Activated CD4-positive, alpha-beta memory T cell treated with anti-CD3 and anti-CD28 coated beads for 36 hours (primary cell): Measurements from ENCODE around the gene RASSF1. TPM values are rescaled to one million over a fixed set of nuclear protein-coding genes. Genes with fewer than 3 reads are reported as not detected.

Experiments
- CTCF ChIA-PET: fragments of 350-600 bp; sonication (Branson Sonifier 250); formaldehyde crosslinking; loops from one replicate; lab custom pipeline; 2021; ENCODE audit warnings: antibody characterized with exemption, inconsistent platforms; lab: Charles Lee
- POLR2A ChIA-PET: fragments of 350-600 bp; sonication (Branson Sonifier 250); formaldehyde crosslinking; loops from one replicate; lab custom pipeline; 2021; ENCODE audit warnings: antibody characterized with exemption; lab: Charles Lee
- DNase-seq: peaks from one replicate; pipeline ENCODE4 v3.0.0-alpha.2; 2020
- H3K27ac Mint-ChIP-seq: one replicate; pipeline ENCODE4 v1.8.0; 2021; ENCODE audit warnings: mixed read lengths
- H3K27me3 Mint-ChIP-seq: one replicate; pipeline ENCODE4 v1.8.0; 2021; ENCODE audit warnings: mixed read lengths
- H3K36me3 Mint-ChIP-seq: one replicate; pipeline ENCODE4 v1.8.0; 2021; ENCODE audit warnings: mixed read lengths
- H3K4me1 Mint-ChIP-seq: one replicate; pipeline ENCODE4 v1.8.0; 2021; ENCODE audit warnings: low read depth, mixed read lengths
- H3K4me3 Mint-ChIP-seq: one replicate; pipeline ENCODE4 v1.8.0; 2021; ENCODE audit warnings: mild to moderate bottlenecking, mixed read lengths
- H3K9me3 Mint-ChIP-seq: one replicate; pipeline ENCODE4 v1.8.0; 2021; ENCODE audit warnings: mixed read lengths
- intact Hi-C: fragments of 100-400 bp; cut with micrococcal nuclease; formaldehyde crosslinking; loops from one replicate; pipeline ENCODE4 v1.15.1; 2023
- total RNA-seq, 2 experiments: library from RNA; stranded (reverse); gene quantifications; one replicate each; pipeline ENCODE4 v1.2.3, GENCODE V29; 2021

The RASSF1 gene
- total RNA-seq, 2 experiments from 2014 or later = 48.8 to 52.6 TPM

DNA sequence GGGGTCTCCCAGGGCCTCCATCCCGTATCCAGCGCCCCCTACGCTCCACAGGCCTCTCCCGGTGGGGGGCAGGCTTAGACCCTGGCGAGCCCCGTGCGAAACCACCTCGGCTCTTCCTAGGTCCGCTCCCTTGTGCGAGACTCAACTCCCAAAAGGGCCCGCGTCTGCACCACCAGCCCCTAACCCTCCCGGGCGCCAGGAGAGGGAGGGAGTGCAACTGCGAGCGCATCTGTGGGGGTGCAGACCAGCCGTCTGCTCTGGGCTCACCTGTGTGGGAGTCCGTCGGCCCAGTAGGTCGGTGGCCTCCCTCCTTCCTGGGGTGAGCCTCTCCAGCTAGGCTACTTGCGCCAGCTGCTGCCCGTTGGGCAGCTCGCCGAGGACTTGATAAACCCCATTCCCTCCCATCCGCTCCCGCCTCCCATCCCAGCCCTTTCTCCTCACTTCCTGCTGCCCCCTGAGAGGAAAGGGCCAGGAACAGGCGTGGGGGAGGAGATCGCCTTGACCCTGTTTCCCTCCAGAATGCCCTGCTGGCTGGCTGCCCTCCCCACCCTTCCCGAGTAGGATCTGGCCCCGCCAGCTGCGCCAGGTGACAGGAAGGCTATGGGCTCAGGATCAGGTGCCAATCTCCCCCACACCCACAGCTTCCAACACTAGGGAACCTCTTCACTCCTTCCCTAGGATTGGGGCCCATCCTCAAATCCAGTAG is 18.1 kb downstream of the RASSF1 start, which contains the start of gene HYAL2:
Gene HYAL2, minus strand, starts transcription at position 360 of the 706 bp plus-strand sequence. CDS start 2,256 bp downstream, outside the sequence.
- no peak for DNase-seq
- POLR2A ChIA-PET = interaction anchor here (1.0 kb wide), 1 partner anchor 14 kb away, joined by 3 read pairs; no protein-coding TSS in a partner anchor
- CTCF ChIA-PET = interaction anchor here (0.6 to 3.3 kb wide), 5 partner anchors 9 to 571 kb away, joined by 3 to 15 read pairs (median 9); partner anchors contain the start of genes CYB561D2 and NPRL2
- peak within 1 kb of the TSS; percentile 77 for H3K4me3 Mint-ChIP-seq
- no peaks in the 10 kb centered on the region for H3K9me3 Mint-ChIP-seq
- peaks cover 32% of the 10 kb centered on the region for H3K4me1 Mint-ChIP-seq
- peaks cover 2% of the 10 kb centered on the region for H3K36me3 Mint-ChIP-seq
- peak within 1 kb of the TSS; percentile 86 for H3K27ac Mint-ChIP-seq
- H3K27me3 Mint-ChIP-seq = no peaks in the 10 kb centered on the region
- intact Hi-C loops = no loop called here

DNA sequence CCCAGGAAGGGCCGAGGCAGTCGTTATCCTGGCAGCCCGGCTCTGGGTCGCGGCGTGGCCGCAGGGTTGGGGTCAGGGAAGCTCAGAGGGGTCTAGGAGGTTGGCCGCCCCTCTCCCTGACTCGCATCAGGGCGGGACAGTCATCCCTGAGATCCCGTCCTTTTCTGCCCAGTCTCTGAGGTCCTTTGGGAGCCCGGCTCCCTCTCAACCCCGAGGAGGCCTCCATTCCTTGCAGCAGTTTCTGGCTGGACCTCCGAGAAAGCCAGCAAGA is 18.6 kb downstream of the RASSF1 start:
- intact Hi-C loops = no loop called here
- CTCF ChIA-PET = interaction anchor here (0.8 to 3.3 kb wide), 8 partner anchors 9 to 220 kb away, joined by 3 to 16 read pairs (median 4); partner anchors contain the start of genes GNAI2, HYAL3 and NAA80
- Mint-ChIP-seq H3K4me1 (peaks cover 29% of the 10 kb centered on the region), H3K9me3 (no peaks in the 10 kb centered on the region), H3K27ac (no peak overlapping the region), H3K36me3 (peaks cover 2% of the 10 kb centered on the region), H3K4me3 (peak overlapping the region; percentile 77), H3K27me3 (no peaks in the 10 kb centered on the region)
- POLR2A ChIA-PET = interaction anchor here (0.6 kb wide), 1 partner anchor 11 kb away, joined by 3 read pairs; no protein-coding TSS in a partner anchor
- no peak for DNase-seq

DNA sequence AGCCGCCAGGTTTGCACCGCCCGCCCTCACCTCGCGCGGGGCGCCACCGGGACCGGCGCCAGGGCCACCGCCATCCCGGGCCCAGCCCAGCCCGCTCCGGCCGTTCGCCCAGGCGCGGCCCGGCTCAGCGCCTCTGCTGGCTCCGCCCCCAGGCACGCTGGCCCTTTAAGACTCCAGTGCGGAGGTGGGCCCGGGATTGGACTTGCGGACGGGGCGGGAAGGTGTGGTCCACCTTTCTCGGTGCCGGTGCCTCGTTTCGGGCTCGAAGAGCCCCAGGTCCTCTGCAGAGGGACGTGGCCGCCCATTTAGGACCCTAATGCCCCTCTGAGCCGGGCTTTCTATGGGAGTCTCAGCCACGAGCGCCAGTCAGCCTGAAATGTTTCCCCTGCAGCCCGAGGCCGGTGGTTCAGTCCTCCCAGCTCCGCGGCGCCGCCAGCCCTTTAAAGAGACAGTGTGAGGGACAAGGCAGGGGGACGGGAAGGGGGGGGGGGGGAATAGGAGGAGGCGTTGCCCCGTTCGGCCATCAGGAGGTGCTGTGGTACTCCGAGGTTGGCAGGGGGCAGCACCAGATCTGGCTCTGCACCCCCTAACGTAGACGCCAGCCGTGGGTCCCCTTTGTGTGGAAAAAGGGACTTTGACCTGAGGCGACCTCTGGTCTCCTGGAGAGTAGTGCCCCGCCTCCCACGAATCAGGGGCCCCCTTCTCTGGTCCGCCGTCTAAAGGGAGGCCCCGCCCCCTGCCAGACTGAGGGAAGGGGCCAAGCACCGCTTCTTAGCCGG is 19.1 kb downstream of the RASSF1 start:
- DNase-seq = peak; percentile 88
- CTCF ChIA-PET = interaction anchor here (0.5 to 2.2 kb wide), 10 partner anchors 10 to 221 kb away, joined by 3 to 16 read pairs (median 4); partner anchors contain the start of genes GNAI2, HYAL3 and NAA80
- peak overlapping the region; percentile 86 for H3K27ac Mint-ChIP-seq
- H3K4me3 Mint-ChIP-seq = peak overlapping the region; percentile 77
- intact Hi-C loops = loop anchor here (1.0 kb wide), 2 partner anchors 16 to 22 kb away; partner anchors contain the start of genes HYAL3 and NAA80
- POLR2A ChIA-PET = interaction anchor here (0.6 kb wide), 1 partner anchor 12 kb away, joined by 3 read pairs; no protein-coding TSS in a partner anchor
- H3K27me3 Mint-ChIP-seq = no peaks in the 10 kb centered on the region
- peaks cover 30% of the 10 kb centered on the region for H3K4me1 Mint-ChIP-seq
- H3K9me3 Mint-ChIP-seq = no peaks in the 10 kb centered on the region
- peaks cover 2% of the 10 kb centered on the region for H3K36me3 Mint-ChIP-seq

DNA sequence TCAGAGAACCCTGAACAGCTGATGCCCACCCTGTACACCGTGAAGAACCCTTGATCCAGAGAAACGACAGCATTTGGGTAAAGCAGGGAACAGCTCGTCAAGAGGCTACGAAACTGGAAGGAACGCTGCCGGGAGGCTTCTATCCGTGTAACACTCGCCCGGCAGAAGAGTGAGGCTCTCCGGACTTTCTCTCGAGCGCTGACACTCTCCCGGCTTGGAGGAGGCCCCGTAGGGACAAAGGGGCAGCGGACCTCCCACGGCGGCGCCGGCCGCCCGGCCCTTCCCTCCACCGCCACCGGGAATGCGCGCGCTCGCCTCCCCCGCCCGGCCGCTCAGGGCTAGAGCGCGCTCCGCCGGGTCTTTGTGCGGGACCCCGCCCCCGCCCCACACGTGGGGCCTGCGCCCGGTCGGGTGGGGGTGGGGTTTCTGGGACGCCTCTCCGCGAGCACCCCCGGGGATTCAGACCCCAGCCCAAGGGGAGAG is 19.7 kb downstream of the RASSF1 start:
- intact Hi-C loops = loop anchor here (1.0 kb wide), 2 partner anchors 16 to 22 kb away; partner anchors contain the start of genes HYAL3 and NAA80
- H3K4me3 Mint-ChIP-seq = peak overlapping the region; percentile 78
- no peaks in the 10 kb centered on the region for H3K27me3 Mint-ChIP-seq
- peak; percentile 70 for DNase-seq
- POLR2A ChIA-PET = interaction anchor here (2.4 kb wide), 1 partner anchor 15 kb away, joined by 7 read pairs; no protein-coding TSS in a partner anchor
- CTCF ChIA-PET = interaction anchor here (0.5 to 2.2 kb wide), 11 partner anchors 10 to 221 kb away, joined by 3 to 16 read pairs (median 4); partner anchors contain the start of genes HYAL3 and NAA80
- peaks cover 33% of the 10 kb centered on the region for H3K4me1 Mint-ChIP-seq
- no peaks in the 10 kb centered on the region for H3K36me3 Mint-ChIP-seq
- H3K9me3 Mint-ChIP-seq = no peaks in the 10 kb centered on the region
- peak overlapping the region; percentile 16 for H3K27ac Mint-ChIP-seq

DNA sequence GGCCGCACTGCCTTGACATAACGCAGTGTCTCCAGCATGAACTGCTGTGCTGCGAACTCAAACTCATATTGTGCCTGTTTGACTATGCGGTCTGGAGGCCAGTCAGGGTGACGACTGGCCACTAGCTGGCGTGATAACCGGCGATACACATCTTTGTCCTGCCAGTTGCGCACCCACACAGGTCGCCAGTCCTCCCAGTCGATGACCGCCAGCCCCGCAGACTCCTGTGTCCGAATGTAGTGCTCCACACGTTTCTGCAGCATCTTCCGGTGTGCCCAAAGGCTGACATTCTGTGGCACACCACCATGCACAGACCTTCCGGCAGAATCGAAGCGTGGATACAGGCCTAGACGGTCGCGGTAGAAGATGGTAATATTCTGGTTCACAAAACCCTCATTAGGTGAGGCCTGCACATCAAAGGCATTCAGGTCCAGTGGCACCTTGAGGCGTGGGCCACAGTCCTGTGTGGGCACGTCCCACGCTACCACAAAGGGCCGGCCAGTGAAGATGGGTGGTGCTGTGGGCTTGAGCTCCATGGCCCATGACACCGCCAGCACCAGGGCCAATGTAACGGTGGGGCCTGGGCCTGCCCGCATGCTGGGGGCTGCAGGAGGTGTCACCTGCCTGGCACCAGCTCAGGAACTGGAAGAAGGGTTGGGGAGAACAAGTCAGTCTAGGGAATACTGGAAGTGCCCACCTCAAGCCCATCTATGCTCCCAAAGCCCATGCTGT is 20.6 kb downstream of the RASSF1 start:
- intact Hi-C loops = no loop called here
- Mint-ChIP-seq H3K4me3 (peak overlapping the region; percentile 78), H3K9me3 (no peaks in the 10 kb centered on the region), H3K27ac (no peak overlapping the region), H3K27me3 (no peaks in the 10 kb centered on the region), H3K4me1 (peaks cover 33% of the 10 kb centered on the region), H3K36me3 (no peaks in the 10 kb centered on the region)
- ChIA-PET POLR2A (interaction anchor here (2.4 kb wide), 1 partner anchor 16 kb away, joined by 7 read pairs; no protein-coding TSS in a partner anchor), CTCF (interaction anchor here (1.0 to 2.2 kb wide), 3 partner anchors 21 to 73 kb away, joined by 3 to 16 read pairs (median 3); partner anchors contain the start of genes HYAL3 and NAA80)
- DNase-seq = no peak

DNA sequence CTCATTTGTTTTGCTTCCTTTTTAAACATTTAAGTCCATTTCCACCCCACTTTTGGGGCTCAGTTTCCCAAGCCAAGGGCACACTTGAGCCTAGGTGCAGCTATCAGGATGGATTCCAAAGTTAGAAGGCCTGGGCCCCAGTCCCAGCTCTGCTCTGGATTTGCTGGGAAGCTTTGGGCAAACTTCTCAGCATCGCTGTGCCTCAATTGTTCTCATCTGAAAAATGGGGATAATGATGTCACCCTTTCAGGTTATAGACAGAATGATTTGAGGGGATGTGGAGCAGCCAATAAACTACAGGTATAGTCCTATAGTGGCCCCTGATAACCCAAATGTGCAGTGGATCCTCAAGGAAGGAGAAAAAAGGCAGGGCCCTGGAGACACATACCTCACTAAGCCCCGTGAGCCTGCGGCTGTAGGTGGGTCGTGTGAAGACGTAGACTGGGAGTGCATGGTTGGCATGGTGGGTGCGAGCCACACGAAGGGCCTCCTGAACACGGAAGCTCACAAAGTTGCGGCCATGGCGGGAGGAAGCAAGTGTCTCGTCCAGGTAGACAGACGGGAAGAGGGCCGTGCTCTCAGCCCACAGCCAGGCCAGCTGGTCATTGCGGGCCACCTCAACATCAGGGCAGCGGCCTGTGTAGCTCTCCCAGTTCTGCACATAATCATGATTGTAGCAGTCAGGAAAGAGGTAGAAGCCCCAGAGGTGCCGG is 21.3 kb downstream of the RASSF1 start:
- Mint-ChIP-seq H3K36me3 (no peaks in the 10 kb centered on the region), H3K9me3 (no peaks in the 10 kb centered on the region), H3K4me3 (no peak overlapping the region), H3K27me3 (no peaks in the 10 kb centered on the region), H3K4me1 (peaks cover 33% of the 10 kb centered on the region), H3K27ac (no peak overlapping the region)
- no peak for DNase-seq
- ChIA-PET POLR2A (interaction anchor here (1.4 to 2.4 kb wide), 3 partner anchors 9 to 20 kb away, joined by 4 to 7 read pairs (median 7); partner anchors contain the start of genes HYAL3, NAA80 and TUSC2), CTCF (interaction anchor here (0.6 to 0.7 kb wide), 2 partner anchors 63 to 92 kb away, joined by 3 read pairs; no protein-coding TSS in a partner anchor)
- intact Hi-C loops = no loop called here

DNA sequence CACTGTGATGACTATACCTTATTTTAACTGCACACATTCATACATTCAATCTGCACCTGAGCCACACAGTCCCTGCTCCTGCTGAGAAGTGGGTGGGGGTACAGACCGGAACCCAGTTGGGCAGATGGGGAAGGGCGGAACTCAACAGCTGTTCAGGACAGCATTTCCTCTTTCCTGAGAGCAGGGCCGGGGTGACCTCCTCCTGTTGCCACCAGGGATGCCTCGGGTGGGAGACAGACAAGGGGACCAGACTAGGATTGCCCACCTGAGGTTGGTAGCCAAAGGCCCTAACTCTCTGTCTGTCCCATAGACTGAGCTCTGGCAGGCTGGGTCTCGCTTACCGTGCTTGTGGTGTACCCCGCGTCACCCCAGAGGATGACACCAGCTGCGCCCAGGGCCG is 22.0 kb downstream of the RASSF1 start:
- POLR2A ChIA-PET = interaction anchor here (1.4 to 2.4 kb wide), 3 partner anchors 9 to 19 kb away, joined by 4 to 7 read pairs (median 7); partner anchors contain the start of genes HYAL3, NAA80 and TUSC2
- H3K27ac Mint-ChIP-seq = no peak overlapping the region
- no peaks in the 10 kb centered on the region for H3K36me3 Mint-ChIP-seq
- intact Hi-C loops = no loop called here
- peaks cover 33% of the 10 kb centered on the region for H3K4me1 Mint-ChIP-seq
- DNase-seq = no peak
- H3K4me3 Mint-ChIP-seq = no peak overlapping the region
- H3K9me3 Mint-ChIP-seq = no peaks in the 10 kb centered on the region
- CTCF ChIA-PET = interaction anchor here (0.6 to 0.7 kb wide), 2 partner anchors 62 to 92 kb away, joined by 3 read pairs; no protein-coding TSS in a partner anchor
- H3K27me3 Mint-ChIP-seq = no peaks in the 10 kb centered on the region

DNA sequence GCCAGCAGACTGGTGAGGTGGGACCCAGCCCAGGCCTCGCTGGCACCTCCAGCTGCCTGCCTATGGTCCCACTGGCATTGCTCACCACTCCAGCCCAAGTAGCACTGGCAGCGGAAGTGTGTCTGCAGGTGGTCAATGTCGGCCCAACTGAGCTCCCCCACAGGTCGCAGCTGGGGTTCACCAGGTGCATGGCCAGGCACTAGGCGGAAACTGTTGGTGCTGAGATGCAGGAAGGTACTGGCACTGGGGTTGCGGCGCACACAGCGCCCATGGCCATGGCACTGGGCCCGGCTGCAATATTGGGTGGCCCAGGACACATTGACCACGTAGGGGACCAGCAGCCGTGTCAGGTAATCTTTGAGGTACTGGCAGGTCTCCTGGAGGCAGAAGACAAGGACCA is 22.5 kb downstream of the RASSF1 start:
- Mint-ChIP-seq H3K27me3 (no peaks in the 10 kb centered on the region), H3K27ac (no peak overlapping the region), H3K4me3 (no peak overlapping the region), H3K4me1 (peaks cover 32% of the 10 kb centered on the region), H3K9me3 (no peaks in the 10 kb centered on the region), H3K36me3 (no peaks in the 10 kb centered on the region)
- CTCF ChIA-PET = interaction anchor here (2.4 kb wide), 1 partner anchor 8 kb away, joined by 8 read pairs; no protein-coding TSS in a partner anchor
- no peak for DNase-seq
- intact Hi-C loops = no loop called here
- POLR2A ChIA-PET = interaction anchor here (1.4 to 2.2 kb wide), 2 partner anchors 10 to 18 kb away, joined by 4 to 7 read pairs; partner anchors contain the start of genes HYAL3, NAA80 and TUSC2

DNA sequence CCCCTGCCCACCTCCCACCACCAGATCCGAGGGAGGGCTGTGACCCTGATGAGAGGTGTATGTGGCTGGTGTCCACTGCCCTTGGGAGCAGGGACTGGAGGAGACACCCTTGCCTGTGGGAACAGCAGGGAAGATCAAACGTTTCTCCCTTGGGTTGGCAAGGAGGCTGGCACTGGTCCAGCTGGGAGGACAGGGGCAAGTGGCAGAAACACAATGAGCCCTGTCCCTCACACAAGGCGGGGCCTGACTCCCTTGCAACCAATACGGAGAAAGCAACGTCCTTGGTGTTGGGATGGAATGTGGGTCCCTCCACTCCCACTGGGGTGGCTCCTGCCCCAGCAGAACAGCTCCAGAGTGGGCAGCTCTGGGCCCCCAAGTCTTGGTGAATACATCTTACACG is 23.3 kb downstream of the RASSF1 start:
- Mint-ChIP-seq H3K27me3 (no peaks in the 10 kb centered on the region), H3K4me3 (no peak overlapping the region), H3K36me3 (no peaks in the 10 kb centered on the region), H3K4me1 (peaks cover 29% of the 10 kb centered on the region), H3K27ac (peak overlapping the region; percentile 81), H3K9me3 (no peaks in the 10 kb centered on the region)
- ChIA-PET CTCF (interaction anchor here (2.4 kb wide), 1 partner anchor 9 kb away, joined by 8 read pairs; no protein-coding TSS in a partner anchor), POLR2A (interaction anchor here (2.2 kb wide), 1 partner anchor 11 kb away, joined by 7 read pairs; the partner anchor contains the start of gene TUSC2)
- DNase-seq = no peak
- intact Hi-C loops = no loop called here

DNA sequence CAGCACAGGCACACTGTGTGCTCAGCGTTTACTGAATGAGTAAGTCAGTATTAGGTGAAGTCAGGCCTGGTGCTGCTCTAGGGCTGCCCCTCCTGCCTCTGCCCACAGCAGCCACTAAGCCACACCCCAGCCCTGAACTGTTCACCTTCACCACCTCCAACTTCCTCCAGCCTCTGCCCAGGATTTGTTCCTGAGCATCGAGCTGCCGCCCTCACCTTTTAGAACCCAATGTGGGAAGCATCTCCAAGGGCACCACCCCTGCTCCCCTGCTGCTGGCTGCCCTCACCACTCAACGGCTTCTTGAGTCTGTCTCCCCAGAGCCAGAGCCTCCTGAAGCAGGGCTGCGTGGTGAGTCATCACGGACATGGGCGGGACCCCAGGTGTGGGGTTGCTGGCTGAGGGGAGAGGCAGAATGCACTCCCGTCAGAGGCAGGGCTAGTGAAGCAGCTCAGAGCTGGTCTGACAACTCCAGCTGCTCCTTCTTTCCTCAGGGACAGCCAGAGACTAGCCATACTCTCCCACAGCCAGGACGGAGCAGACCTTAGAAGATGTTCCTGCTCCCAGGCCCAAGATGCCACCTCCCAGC is 23.9 kb downstream of the RASSF1 start:
- ChIA-PET POLR2A (no interaction called here), CTCF (interaction anchor here (2.4 kb wide), 1 partner anchor 9 kb away, joined by 8 read pairs; no protein-coding TSS in a partner anchor)
- peak overlapping the region; percentile 81 for H3K27ac Mint-ChIP-seq
- H3K9me3 Mint-ChIP-seq = no peaks in the 10 kb centered on the region
- DNase-seq = peak; percentile 82
- intact Hi-C loops = loop anchor here (1.0 kb wide), 1 partner anchor 12 kb away; no protein-coding TSS in a partner anchor
- no peaks in the 10 kb centered on the region for H3K27me3 Mint-ChIP-seq
- H3K4me3 Mint-ChIP-seq = peak overlapping the region; percentile 20
- no peaks in the 10 kb centered on the region for H3K36me3 Mint-ChIP-seq
- peaks cover 29% of the 10 kb centered on the region for H3K4me1 Mint-ChIP-seq
